Fibroblast of skin of left biceps (primary cell): ENCODE data around the gene LPO.

Experiments
- DNase-seq, 2 experiments: peaks; one replicate each; pipeline ENCODE4 v3.0.0-alpha.2; 2013; ENCODE audit warnings: low read depth in 2 of 2

Gene LPO

DNA sequence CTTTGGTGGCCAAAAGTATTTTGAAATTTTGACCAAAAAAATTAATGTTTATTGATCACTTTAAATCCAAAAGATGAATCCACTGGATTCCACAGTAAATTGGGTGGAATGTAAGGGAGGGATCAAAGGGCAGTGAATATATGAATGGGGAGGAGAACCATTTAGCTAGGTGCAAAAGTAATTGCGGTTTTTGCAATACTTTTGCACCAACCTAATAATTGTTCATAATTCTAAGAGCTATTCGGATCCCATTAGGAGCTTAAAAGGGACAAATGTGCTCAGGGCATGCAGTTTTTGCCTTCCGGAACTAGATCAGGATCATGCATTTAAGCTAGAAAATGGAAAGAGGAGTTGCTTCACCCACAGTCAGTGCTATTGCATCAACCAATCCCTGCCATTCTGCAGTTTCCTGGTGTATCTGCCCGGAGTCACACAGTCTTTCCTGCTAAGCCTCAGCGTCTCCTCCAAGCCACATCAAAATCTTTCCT lies at the start of gene LPO:
Gene LPO, plus strand, starts transcription at position 438 of the 488 bp plus-strand sequence. CDS start 4,396 bp downstream, outside the sequence.
- DNase-seq: no peak

- peak; percentile 47 to 58 for DNase-seq
These were observed 48.8 kb upstream of the LPO start for GRCh38 chr17:58189436-58190146.

DNA sequence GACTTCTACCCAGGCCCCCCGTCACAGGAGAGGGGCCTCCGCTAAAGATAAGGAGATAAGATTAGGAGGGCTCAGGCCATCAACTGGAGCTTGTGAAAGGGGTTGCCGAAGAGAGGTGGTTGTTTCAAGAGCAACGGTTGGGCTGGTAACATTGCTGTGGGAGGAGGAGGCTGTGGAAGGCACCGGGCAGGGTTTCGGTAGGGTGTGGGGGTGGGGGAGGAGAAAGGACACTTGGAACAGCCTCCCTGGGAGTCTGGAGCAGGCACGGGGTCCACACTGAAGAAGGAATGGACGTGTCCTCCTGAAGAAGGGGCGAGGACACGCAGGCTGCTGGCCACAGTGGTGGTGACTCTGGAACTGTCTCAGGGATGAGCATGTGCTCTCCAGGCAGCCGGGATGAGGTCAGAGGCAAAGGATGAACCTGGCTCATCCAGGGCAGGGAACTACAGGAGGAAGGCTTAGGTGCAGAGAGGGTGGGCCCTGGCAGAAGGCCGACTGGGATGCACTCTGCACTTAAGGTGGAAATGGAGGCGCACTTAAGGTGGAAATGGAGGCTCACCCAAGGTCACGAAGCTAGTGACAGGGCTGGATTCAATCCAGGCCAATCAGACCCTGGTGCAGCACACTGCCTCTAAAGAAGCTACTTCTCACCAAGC lies 47.0 kb upstream of the LPO start:
- no peak for DNase-seq

- DNase-seq: no peak
These were observed 45.8 kb upstream of the LPO start, which contains the start of gene EPX for GRCh38 chr17:58192612-58193011. EPX (plus strand) TSS chr17:58192726; CDS start chr17:58192847, 121 bp downstream.

- DNase-seq: no peak
These were observed 44.6 kb upstream of the LPO start for GRCh38 chr17:58193641-58194255.

DNA sequence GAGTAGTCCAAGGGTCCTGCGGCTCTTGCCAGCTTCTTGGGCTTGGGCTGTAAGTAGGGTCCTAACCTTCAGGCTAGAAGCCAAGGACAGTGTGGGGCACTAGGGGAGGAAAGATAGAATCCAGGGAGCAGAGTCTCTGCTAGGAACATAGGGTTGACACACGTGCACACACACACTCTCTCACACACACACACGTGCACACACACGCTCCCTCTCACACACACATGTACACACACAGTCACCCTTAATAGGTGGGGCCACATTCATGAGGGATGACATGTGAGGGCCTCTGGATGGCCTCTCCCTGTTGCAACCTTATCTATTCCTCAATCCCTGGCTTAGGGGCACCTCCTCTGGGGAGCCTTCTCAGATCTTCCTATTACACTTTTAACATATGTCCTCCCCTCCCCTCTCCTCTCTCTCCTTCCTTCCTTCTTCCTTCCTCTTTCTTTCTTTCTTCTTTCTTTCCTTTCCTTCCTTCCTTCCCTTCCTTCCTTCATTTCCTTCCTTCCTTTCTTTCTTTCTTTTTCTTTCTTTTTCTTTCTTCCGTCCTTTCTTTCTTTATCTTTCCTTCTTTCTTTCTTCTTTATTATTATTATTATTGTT lies 42.8 kb upstream of the LPO start:
- no peak for DNase-seq

GRCh38 chr17:58196610-58197009 lies 41.8 kb upstream of the LPO start:
- no peak for DNase-seq

- no peak for DNase-seq
These were observed 38.3 kb upstream of the LPO start for GRCh38 chr17:58200024-58200633.

GRCh38 chr17:58202859-58203258 lies 35.5 kb upstream of the LPO start:
- DNase-seq: no peak

- DNase-seq: no peak
These were observed 33.6 kb upstream of the LPO start for GRCh38 chr17:58204796-58205195.

DNA sequence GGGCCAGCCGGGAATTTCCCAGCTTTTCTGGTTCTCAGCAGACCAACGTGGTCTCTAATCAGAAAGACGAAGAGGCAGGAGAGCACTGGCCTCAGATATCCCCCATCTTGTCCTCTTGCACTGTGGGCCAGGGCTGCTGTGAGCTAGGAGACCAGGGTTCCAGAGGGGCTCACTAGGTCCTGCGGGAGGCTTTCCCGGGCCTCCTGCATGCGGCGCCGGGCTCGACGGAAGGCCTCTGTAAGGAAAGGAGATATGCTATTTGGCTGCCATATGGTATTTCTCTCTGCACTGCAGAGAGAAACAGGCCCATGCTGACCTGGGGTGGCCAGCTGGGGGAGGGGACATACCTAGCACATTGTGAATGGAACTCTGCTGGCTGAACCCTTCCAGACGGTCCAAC lies 32.4 kb upstream of the LPO start:
- no peak for DNase-seq

- no peak for DNase-seq
These were observed 30.9 kb upstream of the LPO start for GRCh38 chr17:58207451-58207850.

GRCh38 chr17:58208344-58208743 lies 30.0 kb upstream of the LPO start:
- DNase-seq: no peak

DNA sequence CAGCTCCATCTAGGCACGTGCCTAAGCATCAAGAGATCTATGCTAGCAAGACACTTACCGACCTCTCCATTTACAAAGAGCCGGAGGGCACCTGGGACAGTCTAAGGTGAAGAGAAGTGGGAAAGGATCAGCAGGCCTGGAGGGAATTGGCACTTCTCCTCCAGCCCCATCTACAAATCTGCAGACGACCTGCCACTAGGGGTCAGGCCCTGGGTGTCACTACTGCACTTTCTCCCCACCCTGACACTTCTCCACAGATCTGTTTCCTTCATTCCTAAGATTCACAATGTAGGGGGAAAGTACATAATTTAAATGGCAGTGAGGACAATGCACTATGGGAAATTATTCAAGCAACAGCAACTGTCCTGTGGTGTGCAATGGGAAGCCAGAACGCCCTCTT lies 27.5 kb upstream of the LPO start:
- no peak for DNase-seq

GRCh38 chr17:58215685-58216084 lies 22.7 kb upstream of the LPO start:
- DNase-seq: no peak

DNA sequence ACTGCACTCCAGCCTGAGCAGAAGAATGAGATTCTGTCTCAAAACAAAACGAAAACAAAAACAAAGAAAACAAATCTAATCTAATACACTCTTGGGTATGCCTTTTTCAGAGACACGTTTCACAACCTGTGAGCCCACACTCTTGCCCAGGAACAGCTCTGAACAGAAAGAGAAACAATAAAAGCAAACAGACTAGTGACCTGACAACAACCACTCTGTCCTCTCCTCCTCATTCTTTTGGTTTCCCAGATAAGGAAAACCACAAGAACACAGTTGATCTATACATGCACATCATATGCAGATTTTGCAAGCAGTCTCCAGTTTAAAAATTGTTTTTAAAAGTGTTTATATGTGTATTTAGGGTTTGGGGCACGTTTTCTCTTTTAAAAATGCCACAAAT lies 20.6 kb upstream of the LPO start:
- no peak for DNase-seq

- peak; percentile 67 to 69 for DNase-seq
These were observed 19.2 kb upstream of the LPO start, which contains the start of gene MKS1 for GRCh38 chr17:58219007-58219788. MKS1 (minus strand) TSS chr17:58219255; CDS start chr17:58219230, 25 bp downstream.

- DNase-seq: no peak
These were observed 18.6 kb upstream of the LPO start for GRCh38 chr17:58219789-58220183.

DNA sequence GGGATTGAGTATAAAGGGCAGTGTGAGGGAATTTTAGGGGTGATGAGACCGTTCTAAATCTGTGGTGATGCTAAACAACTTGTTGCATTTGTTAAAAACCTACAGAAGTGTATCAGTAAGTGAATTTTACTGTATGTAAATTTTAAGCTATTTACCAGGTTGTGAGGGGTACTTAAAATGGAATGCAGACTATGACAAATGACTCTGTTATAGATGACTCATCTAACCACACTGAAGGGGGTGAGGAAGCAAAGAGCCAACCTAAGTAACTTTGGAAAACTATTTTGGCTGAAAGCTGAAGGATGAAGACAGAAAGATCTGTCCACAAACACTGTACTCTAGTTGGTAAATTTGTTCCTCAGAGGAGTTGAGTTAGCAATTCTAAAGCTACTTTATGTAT lies 14.1 kb upstream of the LPO start:
- peak; percentile 25 to 33 for DNase-seq

DNA sequence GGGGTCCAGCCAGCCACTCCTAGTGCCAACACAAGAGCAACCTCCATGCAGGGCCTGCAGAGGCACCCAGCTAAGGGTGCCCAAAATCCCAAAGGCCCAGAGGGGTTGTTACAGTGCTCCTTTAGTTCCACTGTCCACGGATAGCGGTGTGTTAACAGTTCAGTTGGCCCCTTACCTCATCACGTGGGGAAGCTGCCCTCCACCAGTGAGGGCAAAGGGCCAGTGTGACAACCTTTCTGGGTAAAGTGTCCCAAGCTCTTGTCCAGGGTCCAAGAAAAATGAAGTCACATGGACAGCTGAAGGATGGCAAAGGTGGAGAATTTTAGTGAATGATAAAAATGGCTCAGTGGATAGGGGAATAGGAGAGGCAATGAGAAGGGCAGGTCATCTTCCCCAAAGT lies 10.7 kb upstream of the LPO start:
- DNase-seq: no peak

DNA sequence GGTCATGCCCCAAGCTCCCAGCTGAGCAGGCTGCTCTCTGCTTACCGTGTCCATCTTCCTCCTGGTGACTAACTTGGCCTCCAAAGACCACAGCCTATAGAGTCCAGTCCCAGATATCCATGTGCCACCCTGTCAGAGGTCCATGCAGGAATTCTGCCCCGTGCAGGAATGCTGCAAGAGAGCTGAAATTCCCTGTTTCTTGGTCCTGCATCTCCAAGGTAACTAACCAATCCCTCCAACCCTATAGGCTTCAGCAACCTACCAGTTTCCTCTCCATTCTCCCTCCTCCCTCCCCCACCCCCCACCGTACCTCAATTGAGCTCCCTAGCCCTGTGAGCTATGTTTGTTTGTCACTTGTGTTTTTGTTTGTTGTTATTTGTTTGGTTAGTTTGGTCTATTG lies 9.7 kb upstream of the LPO start:
- DNase-seq: no peak
